Vagina (tissue), 2 donors: ENCODE data around the gene IFT43. TPM values are rescaled to one million over a fixed set of nuclear protein-coding genes. Genes with fewer than 3 reads are reported as not detected.

Source experiments
- DNase-seq, 2 donors: peaks; one replicate each; pipeline ENCODE4 v3.0.0-alpha.2; 2017; ENCODE audit errors: extremely low spot score in 2 of 2
- H3K27ac ChIP-seq: fragments of 200-600 bp; sonication (generic); one replicate; pipeline ENCODE4 v1.5.1; 2019
- H3K27me3 ChIP-seq: fragments of 200-600 bp; sonication (generic); one replicate; pipeline ENCODE4 v1.5.1; 2019
- H3K36me3 ChIP-seq, 2 donors: fragments of 200-600 bp; sonication (generic); one replicate each; pipeline ENCODE4 v1.5.1; 2017 to 2019
- H3K4me1 ChIP-seq: fragments of 200-600 bp; sonication (generic); one replicate; pipeline ENCODE4 v1.5.1; 2019
- H3K4me3 ChIP-seq, 2 donors: fragments of 200-600 bp; sonication (generic); 1 replicate in 1 of 2; 2 replicates in 1 of 2; pipeline ENCODE4 v1.5.1; 2016 to 2019
- H3K9me3 ChIP-seq: fragments of 200-600 bp; sonication (generic); one replicate; pipeline ENCODE4 v1.5.1; 2019
- CTCF ChIP-seq, 3 experiments: fragments of 450-650 bp in 2 of 3; fragments of 200-600 bp in 1 of 3; sonication (generic) in 1 of 3; IDR thresholded peaks; one replicate each; pipeline ENCODE4 v1.5.1; 2017 to 2019; ENCODE audit warnings: antibody characterized with exemption in 3 of 3, mild to moderate bottlenecking in 2 of 3, moderate library complexity in 2 of 3
- POLR2A ChIP-seq, 2 donors: fragments of 450-650 bp; IDR thresholded peaks; one replicate each; pipeline ENCODE4 v1.6.1; 2017; ENCODE audit warnings: antibody characterized with exemption in 2 of 2, mild to moderate bottlenecking in 2 of 2, moderate library complexity in 2 of 2
- POLR2AphosphoS5 ChIP-seq, 2 donors: sonication (generic); formaldehyde crosslinking; IDR thresholded peaks; one replicate each; pipeline ENCODE4 v1.9.0; 2017; ENCODE audit warnings: antibody characterized with exemption in 2 of 2, mild to moderate bottlenecking in 2 of 2, low read depth in 1 of 2; ENCODE audit not compliant: insufficient read depth in 1 of 2
- intact Hi-C: fragments of 100-400 bp; cut with DNase I; formaldehyde crosslinking; loops from one replicate; pipeline ENCODE4 v1.15.1; 2023
- total RNA-seq: library from RNA; depleted of rRNA; stranded (reverse); fragments of >200 nt; gene quantifications from one replicate; pipeline ENCODE4 v1.2.3, GENCODE V29; 2016

Gene IFT43
- total RNA-seq, 1 donor from 2014 or later = 47.4 TPM

GRCh38 chr14:75952489-75952888, 33.1 kb upstream of the IFT43 start:
- intact Hi-C loops = no loop called here
- TF ChIP-seq CTCF (IDR thresholded peaks at IDR 0.05) = no peak
- TF ChIP-seq POLR2A (IDR thresholded peaks at IDR 0.05) = no peak
- no peak for TF ChIP-seq POLR2AphosphoS5 (IDR thresholded peaks at IDR 0.05; ENCODE audit: insufficient read depth in 1 of 2, low read depth in 1 of 2)
- H3K9me3 ChIP-seq = no peaks in the 10 kb centered on the region
- no peaks in the 10 kb centered on the region for H3K4me1 ChIP-seq
- no peaks in the 10 kb centered on the region for H3K36me3 ChIP-seq
- no peaks in the 10 kb centered on the region for H3K27me3 ChIP-seq
- H3K27ac ChIP-seq = no peak overlapping the region
- DNase-seq = no peak
- H3K4me3 ChIP-seq = no peak overlapping the region

GRCh38 chr14:75959031-75959430, 26.5 kb upstream of the IFT43 start:
- Histone ChIP-seq H3K36me3 (peaks cover 0 to 21% of the 10 kb centered on the region in 2 donors), H3K4me1 (no peaks in the 10 kb centered on the region), H3K9me3 (no peaks in the 10 kb centered on the region), H3K4me3 (no peak overlapping the region), H3K27ac (no peak overlapping the region), H3K27me3 (no peaks in the 10 kb centered on the region)
- no peak for DNase-seq
- intact Hi-C loops = no loop called here
- no peak for TF ChIP-seq CTCF (IDR thresholded peaks at IDR 0.05)
- TF ChIP-seq POLR2A (IDR thresholded peaks at IDR 0.05) = no peak
- TF ChIP-seq POLR2AphosphoS5 (IDR thresholded peaks at IDR 0.05; ENCODE audit: insufficient read depth in 1 of 2, low read depth in 1 of 2) = no peak

GRCh38 chr14:75960231-75960630, 25.3 kb upstream of the IFT43 start:
- Histone ChIP-seq H3K4me1 (no peaks in the 10 kb centered on the region), H3K9me3 (no peaks in the 10 kb centered on the region), H3K4me3 (no peak overlapping the region), H3K27me3 (no peaks in the 10 kb centered on the region), H3K36me3 (peaks cover 0 to 30% of the 10 kb centered on the region in 2 donors), H3K27ac (no peak overlapping the region)
- no peak for TF ChIP-seq CTCF (IDR thresholded peaks at IDR 0.05)
- TF ChIP-seq POLR2A (IDR thresholded peaks at IDR 0.05) = no peak
- TF ChIP-seq POLR2AphosphoS5 (IDR thresholded peaks at IDR 0.05; ENCODE audit: insufficient read depth in 1 of 2, low read depth in 1 of 2) = no peak
- DNase-seq = no peak
- intact Hi-C loops = no loop called here

- Histone ChIP-seq H3K4me3 (no peak overlapping the region), H3K36me3 (peaks cover 0 to 42% of the 10 kb centered on the region in 2 donors), H3K4me1 (no peaks in the 10 kb centered on the region), H3K27ac (no peak overlapping the region), H3K9me3 (no peaks in the 10 kb centered on the region), H3K27me3 (no peaks in the 10 kb centered on the region)
- TF ChIP-seq POLR2AphosphoS5 (IDR thresholded peaks at IDR 0.05; ENCODE audit: insufficient read depth in 1 of 2, low read depth in 1 of 2) (no peak), POLR2A (IDR thresholded peaks at IDR 0.05) (no peak), CTCF (IDR thresholded peaks at IDR 0.05) (no peak)
- DNase-seq = no peak
- intact Hi-C loops = no loop called here
These were observed 23.9 kb upstream of the IFT43 start for GRCh38 chr14:75961662-75962061.

GRCh38 chr14:75967866-75968265, 17.7 kb upstream of the IFT43 start:
- Histone ChIP-seq H3K36me3 (peaks cover 0 to 40% of the 10 kb centered on the region in 2 donors), H3K27ac (peak overlapping the region; percentile 15), H3K9me3 (no peaks in the 10 kb centered on the region), H3K27me3 (no peaks in the 10 kb centered on the region), H3K4me1 (peaks cover 8% of the 10 kb centered on the region), H3K4me3 (no peak overlapping the region)
- no peak for TF ChIP-seq CTCF (IDR thresholded peaks at IDR 0.05)
- no peak for TF ChIP-seq POLR2AphosphoS5 (IDR thresholded peaks at IDR 0.05; ENCODE audit: insufficient read depth in 1 of 2, low read depth in 1 of 2)
- no peak for TF ChIP-seq POLR2A (IDR thresholded peaks at IDR 0.05)
- DNase-seq = no peak
- intact Hi-C loops = no loop called here
